K562 (cell line): ENCODE results near the gene NAXD.

ENCODE experiments used
- MYC ChIP-seq, 2 experiments: fragments of 250-450 bp in 1 of 2; sonication (Bioruptor Pico) in 1 of 2; IDR thresholded peaks; 2 replicates each; pipeline versions ENCODE4 v1.5.1 to v1.6.1; 2012 to 2021; ENCODE audit warnings: low read depth in 2 of 2, borderline replicate concordance in 1 of 2, improper control_type of control experiment in 1 of 2, low read length in 1 of 2, mild to moderate bottlenecking in 1 of 2, moderate library complexity in 1 of 2
- NFIC ChIP-seq: fragments of 450-650 bp; IDR thresholded peaks from 2 replicates; pipeline ENCODE4 v1.6.1; 2017; ENCODE audit warnings: mild to moderate bottlenecking, inconsistent platforms
- POLR2A ChIP-seq: fragments of 450-650 bp; conservative IDR thresholded peaks from 2 replicates; pipeline ENCODE4 v1.6.1; 2016
- SAFB2 ChIP-seq: fragments of 200-400 bp; formaldehyde crosslinking; IDR thresholded peaks from 2 replicates; pipeline ENCODE4 v1.6.1; 2018; ENCODE audit warnings: borderline replicate concordance, low read length, low read depth, moderate library complexity; ENCODE audit not compliant: severe bottlenecking
- TBL1XR1 ChIP-seq, 2 experiments: IDR thresholded peaks; 2 replicates each; pipeline ENCODE4 v1.6.1; 2012; ENCODE audit warnings: improper control_type of control experiment in 2 of 2, low read length in 2 of 2, mild to moderate bottlenecking in 1 of 2
- TRIM28 ChIP-seq: fragments of 450-650 bp; IDR thresholded peaks from 2 replicates; pipeline ENCODE4 v1.6.1; 2017
- ZKSCAN1 ChIP-seq: fragments of 150-350 bp; IDR thresholded peaks from 2 replicates; pipeline ENCODE4 v1.6.1; 2016; ENCODE audit warnings: low read depth, low read length
- ZNF354B ChIP-seq: fragments of 250-450 bp; sonication (Bioruptor Pico); IDR thresholded peaks from 2 replicates; pipeline ENCODE4 v1.4.0; 2020
- TF ChIP-seq, protein P1 (sequence below), 3 experiments: IDR thresholded peaks in 2 of 3; conservative IDR thresholded peaks in 1 of 3; 2 replicates each; pipeline ENCODE4 v1.5.1; 2011 to 2012; ENCODE audit warnings: low read length in 3 of 3, mild to moderate bottlenecking in 3 of 3, control low read depth in 2 of 3, improper control_type of control experiment in 1 of 3, inconsistent platforms in 1 of 3, low read depth in 1 of 3, mixed read lengths in 1 of 3, moderate library complexity in 1 of 3; ENCODE audit not compliant: insufficient read depth in 2 of 3
- TF ChIP-seq, protein P2 (sequence below): fragments of 150-350 bp; IDR thresholded peaks from 2 replicates; pipeline ENCODE4 v1.6.1; 2014; ENCODE audit warnings: low read depth, mild to moderate bottlenecking, low read length, borderline replicate concordance
- TF ChIP-seq, protein P3 (sequence below): fragments of 250-450 bp; sonication (Bioruptor Pico); IDR thresholded peaks from 2 replicates; pipeline ENCODE4 v1.5.1; 2021; ENCODE audit warnings: mild to moderate bottlenecking

DNA sequence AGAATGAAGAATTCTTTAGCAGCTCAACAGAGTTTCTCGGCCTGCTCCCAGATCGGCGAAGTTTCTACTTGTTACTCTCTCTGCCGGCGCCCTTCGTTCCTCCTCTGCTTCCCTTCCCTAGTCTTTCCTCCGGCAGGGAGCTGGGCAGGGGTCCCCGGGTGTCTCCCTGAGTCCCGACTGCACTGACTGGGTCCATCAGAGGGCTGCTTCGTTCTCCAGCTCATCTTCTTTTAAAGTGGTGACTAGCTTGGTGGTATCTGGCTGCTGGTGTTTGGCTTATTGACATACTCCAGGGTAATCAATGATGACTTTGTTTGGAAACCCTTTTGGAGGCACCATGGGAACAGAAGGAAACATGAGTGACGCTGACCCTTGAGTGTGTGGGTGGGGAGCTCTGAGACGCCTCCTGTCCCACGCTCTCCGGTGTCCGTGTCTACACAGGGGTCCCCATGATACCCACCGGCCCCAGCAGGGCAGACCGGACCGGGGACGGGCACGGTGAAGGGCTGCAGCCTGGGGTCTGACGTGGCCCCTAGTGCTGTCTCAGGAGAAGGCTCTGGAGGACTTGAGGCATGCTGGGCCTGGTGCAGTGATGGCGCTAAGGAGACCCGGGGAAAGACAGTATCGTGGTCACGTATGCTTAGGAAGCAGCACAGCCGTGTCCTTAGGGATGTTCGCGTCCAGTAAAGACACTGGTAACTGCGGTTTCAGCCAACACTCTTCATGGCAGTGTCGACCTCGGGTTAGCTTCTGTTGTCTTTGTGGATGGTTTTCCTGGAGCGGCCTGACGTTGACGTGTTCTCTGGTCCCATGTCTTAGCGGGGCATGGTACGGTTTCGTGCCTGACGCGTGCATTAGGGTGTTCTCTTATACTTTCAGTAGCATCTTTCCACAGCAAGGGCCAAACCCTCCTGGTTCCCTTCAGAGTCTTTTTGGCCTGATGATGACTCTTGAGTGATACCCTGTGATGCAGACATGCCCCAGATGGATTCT, 23.8 kb downstream of the NAXD start:
- TF ChIP-seq MYC (IDR thresholded peaks at IDR 0.05; ENCODE audit: low read depth, low read length) (no peak), MYC (CRISPR knock-in tag; IDR thresholded peaks at IDR 0.05; ENCODE audit: borderline replicate concordance, low read depth) (no peak), TBL1XR1 (IDR thresholded peaks at IDR 0.05; ENCODE audit: low read length in 2 of 2) (no peak), POLR2A (no peak), ZKSCAN1 (no peak), ZNF354B (CRISPR knock-in tag) (no peak), NFIC (no peak), SAFB2 (no peak), TRIM28 (no peak)
- TF ChIP-seq, protein P1, sequence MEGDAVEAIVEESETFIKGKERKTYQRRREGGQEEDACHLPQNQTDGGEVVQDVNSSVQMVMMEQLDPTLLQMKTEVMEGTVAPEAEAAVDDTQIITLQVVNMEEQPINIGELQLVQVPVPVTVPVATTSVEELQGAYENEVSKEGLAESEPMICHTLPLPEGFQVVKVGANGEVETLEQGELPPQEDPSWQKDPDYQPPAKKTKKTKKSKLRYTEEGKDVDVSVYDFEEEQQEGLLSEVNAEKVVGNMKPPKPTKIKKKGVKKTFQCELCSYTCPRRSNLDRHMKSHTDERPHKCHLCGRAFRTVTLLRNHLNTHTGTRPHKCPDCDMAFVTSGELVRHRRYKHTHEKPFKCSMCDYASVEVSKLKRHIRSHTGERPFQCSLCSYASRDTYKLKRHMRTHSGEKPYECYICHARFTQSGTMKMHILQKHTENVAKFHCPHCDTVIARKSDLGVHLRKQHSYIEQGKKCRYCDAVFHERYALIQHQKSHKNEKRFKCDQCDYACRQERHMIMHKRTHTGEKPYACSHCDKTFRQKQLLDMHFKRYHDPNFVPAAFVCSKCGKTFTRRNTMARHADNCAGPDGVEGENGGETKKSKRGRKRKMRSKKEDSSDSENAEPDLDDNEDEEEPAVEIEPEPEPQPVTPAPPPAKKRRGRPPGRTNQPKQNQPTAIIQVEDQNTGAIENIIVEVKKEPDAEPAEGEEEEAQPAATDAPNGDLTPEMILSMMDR (IDR thresholded peaks at IDR 0.05 in 2 of 3, conservative IDR thresholded peaks at IDR 0.05 in 1 of 3; ENCODE audit: insufficient read depth in 2 of 3, low read depth in 1 of 3, low read length in 3 of 3) = no peak
- TF ChIP-seq, protein P2, sequence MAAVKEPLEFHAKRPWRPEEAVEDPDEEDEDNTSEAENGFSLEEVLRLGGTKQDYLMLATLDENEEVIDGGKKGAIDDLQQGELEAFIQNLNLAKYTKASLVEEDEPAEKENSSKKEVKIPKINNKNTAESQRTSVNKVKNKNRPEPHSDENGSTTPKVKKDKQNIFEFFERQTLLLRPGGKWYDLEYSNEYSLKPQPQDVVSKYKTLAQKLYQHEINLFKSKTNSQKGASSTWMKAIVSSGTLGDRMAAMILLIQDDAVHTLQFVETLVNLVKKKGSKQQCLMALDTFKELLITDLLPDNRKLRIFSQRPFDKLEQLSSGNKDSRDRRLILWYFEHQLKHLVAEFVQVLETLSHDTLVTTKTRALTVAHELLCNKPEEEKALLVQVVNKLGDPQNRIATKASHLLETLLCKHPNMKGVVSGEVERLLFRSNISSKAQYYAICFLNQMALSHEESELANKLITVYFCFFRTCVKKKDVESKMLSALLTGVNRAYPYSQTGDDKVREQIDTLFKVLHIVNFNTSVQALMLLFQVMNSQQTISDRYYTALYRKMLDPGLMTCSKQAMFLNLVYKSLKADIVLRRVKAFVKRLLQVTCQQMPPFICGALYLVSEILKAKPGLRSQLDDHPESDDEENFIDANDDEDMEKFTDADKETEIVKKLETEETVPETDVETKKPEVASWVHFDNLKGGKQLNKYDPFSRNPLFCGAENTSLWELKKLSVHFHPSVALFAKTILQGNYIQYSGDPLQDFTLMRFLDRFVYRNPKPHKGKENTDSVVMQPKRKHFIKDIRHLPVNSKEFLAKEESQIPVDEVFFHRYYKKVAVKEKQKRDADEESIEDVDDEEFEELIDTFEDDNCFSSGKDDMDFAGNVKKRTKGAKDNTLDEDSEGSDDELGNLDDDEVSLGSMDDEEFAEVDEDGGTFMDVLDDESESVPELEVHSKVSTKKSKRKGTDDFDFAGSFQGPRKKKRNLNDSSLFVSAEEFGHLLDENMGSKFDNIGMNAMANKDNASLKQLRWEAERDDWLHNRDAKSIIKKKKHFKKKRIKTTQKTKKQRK = no peak
- TF ChIP-seq, protein P3, sequence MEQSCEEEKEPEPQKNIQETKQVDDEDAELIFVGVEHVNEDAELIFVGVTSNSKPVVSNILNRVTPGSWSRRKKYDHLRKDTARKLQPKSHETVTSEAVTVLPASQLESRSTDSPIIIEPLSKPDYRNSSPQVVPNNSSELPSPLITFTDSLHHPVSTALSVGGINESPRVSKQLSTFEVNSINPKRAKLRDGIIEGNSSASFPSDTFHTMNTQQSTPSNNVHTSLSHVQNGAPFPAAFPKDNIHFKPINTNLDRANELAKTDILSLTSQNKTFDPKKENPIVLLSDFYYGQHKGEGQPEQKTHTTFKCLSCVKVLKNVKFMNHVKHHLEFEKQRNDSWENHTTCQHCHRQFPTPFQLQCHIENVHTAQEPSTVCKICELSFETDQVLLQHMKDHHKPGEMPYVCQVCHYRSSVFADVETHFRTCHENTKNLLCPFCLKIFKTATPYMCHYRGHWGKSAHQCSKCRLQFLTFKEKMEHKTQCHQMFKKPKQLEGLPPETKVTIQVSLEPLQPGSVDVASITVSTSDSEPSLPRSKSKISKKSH (CRISPR knock-in tag) = no peak
